Measurements from ENCODE around the gene CATSPER4. TPM values are rescaled to one million over a fixed set of nuclear protein-coding genes. Genes with fewer than 3 reads are reported as not detected.

Gene CATSPER4
- total RNA-seq (2021) (0.35 to 0.85 TPM (median 0.55 TPM) in 3 replicates), Bru-seq, nascent RNA (percentile 26 among the genes with signal in this experiment)
- long read RNA-seq, experiment 1, partial matches to known transcripts, result 1 of 1 reads
- long read RNA-seq, experiment 1, other reads (novel, unspliced or antisense), result 0 of 1 reads
- long read RNA-seq, experiment 2, result 0 reads
- long read RNA-seq, experiment 3, partial matches to known transcripts, result 0 of 1 reads
- long read RNA-seq, experiment 3, other reads (novel, unspliced or antisense), result 1 of 1 reads

DNA sequence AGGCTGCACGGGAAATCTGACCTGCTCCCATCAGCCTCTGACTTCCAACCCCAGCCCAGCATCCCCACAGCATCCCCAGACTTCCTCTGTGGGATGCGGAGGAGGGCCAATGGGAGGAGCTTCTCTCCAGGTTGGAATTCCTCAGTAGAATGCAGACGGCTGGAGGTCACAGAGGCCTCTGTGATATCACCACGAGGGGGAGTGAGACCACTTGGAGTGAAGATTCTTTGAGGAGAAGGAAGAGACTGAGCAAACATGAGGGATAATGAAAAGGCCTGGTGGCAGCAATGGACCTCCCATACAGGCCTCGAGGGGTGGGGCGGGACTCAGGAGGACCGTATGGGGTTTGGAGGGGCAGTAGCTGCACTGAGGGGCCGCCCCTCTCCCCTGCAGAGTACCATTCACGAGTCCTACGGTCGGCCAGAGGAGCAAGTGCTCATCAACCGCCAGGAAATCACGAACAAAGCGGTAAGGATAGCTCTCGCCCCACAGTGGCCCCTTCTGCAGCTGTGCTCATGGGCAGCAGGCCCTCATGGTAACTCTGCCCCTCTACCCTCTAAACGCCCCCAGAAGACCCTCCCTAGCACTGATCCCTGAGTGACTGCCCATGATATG, at the start of gene CATSPER4:
CATSPER4 (plus strand) TSS at position 230 of the 615 bp plus-strand sequence; CDS start at position 256, 26 bp downstream.
- peak within 1 kb of the TSS; percentile 55; the same call in 1 of the 2 replicates for H3K27ac Mint-ChIP-seq
- ATAC-seq (peak; percentile 97), DNase-seq (ENCODE audit: low spot score) (peak; percentile 79)
- no peaks in the 10 kb centered on the region for H3K9me3 Mint-ChIP-seq
- TF ChIP-seq, protein P1, sequence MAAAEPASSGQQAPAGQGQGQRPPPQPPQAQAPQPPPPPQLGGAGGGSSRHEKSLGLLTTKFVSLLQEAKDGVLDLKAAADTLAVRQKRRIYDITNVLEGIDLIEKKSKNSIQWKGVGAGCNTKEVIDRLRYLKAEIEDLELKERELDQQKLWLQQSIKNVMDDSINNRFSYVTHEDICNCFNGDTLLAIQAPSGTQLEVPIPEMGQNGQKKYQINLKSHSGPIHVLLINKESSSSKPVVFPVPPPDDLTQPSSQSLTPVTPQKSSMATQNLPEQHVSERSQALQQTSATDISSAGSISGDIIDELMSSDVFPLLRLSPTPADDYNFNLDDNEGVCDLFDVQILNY (CRISPR knock-in tag; IDR thresholded peaks at IDR 0.05), result no peak
- TF ChIP-seq, protein P2, sequence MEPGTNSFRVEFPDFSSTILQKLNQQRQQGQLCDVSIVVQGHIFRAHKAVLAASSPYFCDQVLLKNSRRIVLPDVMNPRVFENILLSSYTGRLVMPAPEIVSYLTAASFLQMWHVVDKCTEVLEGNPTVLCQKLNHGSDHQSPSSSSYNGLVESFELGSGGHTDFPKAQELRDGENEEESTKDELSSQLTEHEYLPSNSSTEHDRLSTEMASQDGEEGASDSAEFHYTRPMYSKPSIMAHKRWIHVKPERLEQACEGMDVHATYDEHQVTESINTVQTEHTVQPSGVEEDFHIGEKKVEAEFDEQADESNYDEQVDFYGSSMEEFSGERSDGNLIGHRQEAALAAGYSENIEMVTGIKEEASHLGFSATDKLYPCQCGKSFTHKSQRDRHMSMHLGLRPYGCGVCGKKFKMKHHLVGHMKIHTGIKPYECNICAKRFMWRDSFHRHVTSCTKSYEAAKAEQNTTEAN (CRISPR knock-in tag; IDR thresholded peaks at IDR 0.05), result no peak
- TF ChIP-seq MYBL2 (CRISPR knock-in tag; IDR thresholded peaks at IDR 0.05), result no peak
- TF ChIP-seq, protein P3, sequence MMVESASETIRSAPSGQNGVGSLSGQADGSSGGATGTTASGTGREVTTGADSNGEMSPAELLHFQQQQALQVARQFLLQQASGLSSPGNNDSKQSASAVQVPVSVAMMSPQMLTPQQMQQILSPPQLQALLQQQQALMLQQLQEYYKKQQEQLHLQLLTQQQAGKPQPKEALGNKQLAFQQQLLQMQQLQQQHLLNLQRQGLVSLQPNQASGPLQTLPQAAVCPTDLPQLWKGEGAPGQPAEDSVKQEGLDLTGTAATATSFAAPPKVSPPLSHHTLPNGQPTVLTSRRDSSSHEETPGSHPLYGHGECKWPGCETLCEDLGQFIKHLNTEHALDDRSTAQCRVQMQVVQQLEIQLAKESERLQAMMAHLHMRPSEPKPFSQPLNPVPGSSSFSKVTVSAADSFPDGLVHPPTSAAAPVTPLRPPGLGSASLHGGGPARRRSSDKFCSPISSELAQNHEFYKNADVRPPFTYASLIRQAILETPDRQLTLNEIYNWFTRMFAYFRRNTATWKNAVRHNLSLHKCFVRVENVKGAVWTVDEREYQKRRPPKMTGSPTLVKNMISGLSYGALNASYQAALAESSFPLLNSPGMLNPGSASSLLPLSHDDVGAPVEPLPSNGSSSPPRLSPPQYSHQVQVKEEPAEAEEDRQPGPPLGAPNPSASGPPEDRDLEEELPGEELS (CRISPR knock-in tag; IDR thresholded peaks at IDR 0.05), result no peak
- TF ChIP-seq KAT7 (CRISPR knock-in tag; IDR thresholded peaks at IDR 0.05; ENCODE audit: borderline replicate concordance), result no peak
- no peak for TF ChIP-seq FOXK1 (CRISPR knock-in tag; IDR thresholded peaks at IDR 0.05)
- TF ChIP-seq NFE2L1 (CRISPR knock-in tag; IDR thresholded peaks at IDR 0.05), result no peak
- no peak for TF ChIP-seq TP53 (CRISPR knock-in tag; IDR thresholded peaks at IDR 0.05)
- TF ChIP-seq SP1 (CRISPR knock-in tag; conservative IDR thresholded peaks at IDR 0.05), result 0 out of 2 replicates have a peak, but pooled peaks have one; percentile 36
- TF ChIP-seq ETV6 (CRISPR knock-in tag; IDR thresholded peaks at IDR 0.05), result 0 out of 2 replicates have a peak, but pooled peaks have one; percentile 7
- no peak for TF ChIP-seq GTF2I (CRISPR knock-in tag; conservative IDR thresholded peaks at IDR 0.05)
- TF ChIP-seq, protein P4, sequence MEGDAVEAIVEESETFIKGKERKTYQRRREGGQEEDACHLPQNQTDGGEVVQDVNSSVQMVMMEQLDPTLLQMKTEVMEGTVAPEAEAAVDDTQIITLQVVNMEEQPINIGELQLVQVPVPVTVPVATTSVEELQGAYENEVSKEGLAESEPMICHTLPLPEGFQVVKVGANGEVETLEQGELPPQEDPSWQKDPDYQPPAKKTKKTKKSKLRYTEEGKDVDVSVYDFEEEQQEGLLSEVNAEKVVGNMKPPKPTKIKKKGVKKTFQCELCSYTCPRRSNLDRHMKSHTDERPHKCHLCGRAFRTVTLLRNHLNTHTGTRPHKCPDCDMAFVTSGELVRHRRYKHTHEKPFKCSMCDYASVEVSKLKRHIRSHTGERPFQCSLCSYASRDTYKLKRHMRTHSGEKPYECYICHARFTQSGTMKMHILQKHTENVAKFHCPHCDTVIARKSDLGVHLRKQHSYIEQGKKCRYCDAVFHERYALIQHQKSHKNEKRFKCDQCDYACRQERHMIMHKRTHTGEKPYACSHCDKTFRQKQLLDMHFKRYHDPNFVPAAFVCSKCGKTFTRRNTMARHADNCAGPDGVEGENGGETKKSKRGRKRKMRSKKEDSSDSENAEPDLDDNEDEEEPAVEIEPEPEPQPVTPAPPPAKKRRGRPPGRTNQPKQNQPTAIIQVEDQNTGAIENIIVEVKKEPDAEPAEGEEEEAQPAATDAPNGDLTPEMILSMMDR (IDR thresholded peaks at IDR 0.05), result 0 out of 2 replicates have a peak, but pooled peaks have one; percentile 20
- H3K36me3 Mint-ChIP-seq, result peaks cover 3% of the 10 kb centered on the region; the same call in 1 of the 2 replicates
- CTCF ChIA-PET, result interaction anchor here (0.5 to 5.9 kb wide), 55 partner anchors 9 to 636 kb away, joined by 3 to 165 read pairs (median 5); partner anchors contain the start of genes C1orf232, CD52, CEP85 and CNKSR1
- no peak within 1 kb of the TSS for H3K4me3 Mint-ChIP-seq
- H3K4me1 Mint-ChIP-seq, result peaks cover 17% of the 10 kb centered on the region
- POLR2A ChIA-PET, result interaction anchor here (0.6 to 1.9 kb wide), 6 partner anchors 10 to 89 kb away, joined by 3 to 9 read pairs (median 4); partner anchors contain the start of genes CEP85 and ZNF593
- H3K27me3 Mint-ChIP-seq (ENCODE audit: low read depth), result no peaks in the 10 kb centered on the region; the same call in 1 of the 2 replicates

DNA sequence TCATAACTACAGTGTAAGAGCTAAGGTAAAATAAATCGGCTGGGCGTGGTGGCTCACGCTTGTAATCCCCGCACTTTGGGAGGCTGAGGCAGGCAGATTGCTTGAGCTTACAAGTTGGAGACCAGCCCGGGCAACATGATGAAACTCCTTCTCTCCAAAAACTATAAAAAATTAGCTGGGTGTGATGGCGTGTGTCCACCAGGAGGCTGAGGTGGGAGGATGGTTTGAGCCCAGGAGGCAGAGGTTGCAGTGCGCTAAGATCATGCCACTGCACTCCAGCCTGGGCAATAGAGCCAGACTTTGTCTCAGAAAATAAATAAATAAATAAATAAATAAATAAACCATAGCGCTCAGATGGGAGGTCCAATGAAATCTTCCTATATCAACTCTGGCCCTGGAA, 48.2 kb upstream of the CATSPER4 start:
- H3K27ac Mint-ChIP-seq, result no peak overlapping the region
- no peak for TF ChIP-seq ESRRA (CRISPR knock-in tag; IDR thresholded peaks at IDR 0.05; ENCODE audit: borderline replicate concordance)
- TF ChIP-seq ZNF317 (CRISPR knock-in tag; IDR thresholded peaks at IDR 0.05; ENCODE audit: borderline replicate concordance, low read depth), result no peak
- TF ChIP-seq, protein P5, sequence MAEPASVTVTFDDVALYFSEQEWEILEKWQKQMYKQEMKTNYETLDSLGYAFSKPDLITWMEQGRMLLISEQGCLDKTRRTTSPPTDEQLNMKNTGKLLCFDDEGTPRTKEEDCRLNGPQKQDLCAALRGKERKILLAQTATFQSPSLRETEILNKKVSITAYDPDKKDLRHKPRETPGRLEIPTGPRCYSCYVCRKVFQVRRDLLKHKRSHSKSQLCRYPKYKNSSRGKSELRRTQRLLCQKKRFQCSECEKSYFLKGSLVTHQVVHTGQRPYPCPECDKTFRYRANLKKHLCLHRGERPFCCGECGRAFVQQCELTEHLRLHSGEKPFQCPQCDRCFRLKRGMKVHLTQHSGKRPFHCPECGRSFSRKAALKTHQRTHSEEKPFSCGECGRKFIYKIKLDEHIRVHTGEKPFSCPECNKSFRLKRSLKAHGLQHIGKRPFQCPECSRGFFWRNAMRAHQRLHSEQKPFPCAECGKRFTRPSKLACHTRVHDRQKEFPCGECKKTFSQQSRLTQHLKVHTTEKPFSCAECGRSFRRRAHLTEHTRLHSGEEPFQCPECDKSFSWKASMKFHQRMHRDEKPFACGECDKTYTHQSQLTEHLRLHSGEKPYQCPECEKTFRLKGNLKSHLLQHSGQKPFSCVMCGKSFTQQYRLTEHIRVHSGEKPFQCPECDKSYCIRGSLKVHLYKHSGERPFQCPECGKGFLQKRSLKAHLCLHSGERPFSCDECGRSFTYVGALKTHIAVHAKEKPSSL (CRISPR knock-in tag; conservative IDR thresholded peaks at IDR 0.05), result no peak
- no peak for TF ChIP-seq ZNF671 (CRISPR knock-in tag; IDR thresholded peaks at IDR 0.05)
- TF ChIP-seq, protein P6, sequence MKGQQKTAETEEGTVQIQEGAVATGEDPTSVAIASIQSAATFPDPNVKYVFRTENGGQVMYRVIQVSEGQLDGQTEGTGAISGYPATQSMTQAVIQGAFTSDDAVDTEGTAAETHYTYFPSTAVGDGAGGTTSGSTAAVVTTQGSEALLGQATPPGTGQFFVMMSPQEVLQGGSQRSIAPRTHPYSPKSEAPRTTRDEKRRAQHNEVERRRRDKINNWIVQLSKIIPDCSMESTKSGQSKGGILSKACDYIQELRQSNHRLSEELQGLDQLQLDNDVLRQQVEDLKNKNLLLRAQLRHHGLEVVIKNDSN (CRISPR knock-in tag; IDR thresholded peaks at IDR 0.05), result no peak
- no peak for TF ChIP-seq GABPB1 (CRISPR knock-in tag; IDR thresholded peaks at IDR 0.05)
- TF ChIP-seq GTF2I (CRISPR knock-in tag; conservative IDR thresholded peaks at IDR 0.05), result no peak
- H3K4me3 Mint-ChIP-seq, result no peak overlapping the region
- peaks cover 3% of the 10 kb centered on the region; the same call in 1 of the 2 replicates for H3K4me1 Mint-ChIP-seq
- POLR2A ChIA-PET, result no interaction called here
- ATAC-seq (no peak), DNase-seq (ENCODE audit: low spot score) (no peak)
- no peaks in the 10 kb centered on the region for H3K36me3 Mint-ChIP-seq
- no peaks in the 10 kb centered on the region for H3K9me3 Mint-ChIP-seq
- H3K27me3 Mint-ChIP-seq (ENCODE audit: low read depth), result peaks cover 30% of the 10 kb centered on the region
- CTCF ChIA-PET, result interaction anchor here (0.7 to 4.9 kb wide), 15 partner anchors 9 to 143 kb away, joined by 3 to 136 read pairs (median 3); partner anchors contain the start of genes CEP85, EXTL1, PDIK1L and TRIM63
